HL-60 (cell line): Measurements from ENCODE around the gene CDH23.

Experiments used
- GABPA ChIP-seq: IDR thresholded peaks from 2 replicates; pipeline ENCODE4 v1.6.1; 2012; ENCODE audit warnings: low read depth
- POLR2AphosphoS5 ChIP-seq: IDR thresholded peaks from 2 replicates; pipeline ENCODE4 v1.6.1; 2012; ENCODE audit warnings: low read depth
- TF ChIP-seq, protein P1 (sequence below): IDR thresholded peaks from one replicate; pipeline ENCODE4 v1.5.1; 2011; ENCODE audit warnings: low read length, control low read depth, inconsistent platforms; ENCODE audit not compliant: insufficient read depth

DNA sequence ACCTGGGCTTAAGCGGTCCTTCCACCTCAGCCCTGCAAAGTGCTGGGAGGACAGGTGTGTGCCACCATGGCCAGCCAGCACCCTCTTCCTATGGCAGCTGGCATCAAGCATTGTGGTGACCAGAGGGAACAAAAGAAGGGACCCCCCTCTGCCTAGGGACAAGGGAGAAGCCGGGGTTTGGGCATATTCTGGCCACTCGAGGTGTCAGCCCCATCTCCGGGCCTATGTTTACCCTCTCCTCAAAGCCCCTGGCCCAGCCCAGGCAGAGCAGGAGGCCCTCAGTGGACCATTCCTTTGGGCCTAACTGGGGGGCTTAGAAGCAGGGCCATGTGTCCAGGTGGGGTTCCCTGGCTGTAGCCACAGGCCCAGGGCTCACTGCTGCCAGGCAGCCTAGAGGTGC, 352.7 kb downstream of the CDH23 start:
- TF ChIP-seq, protein P1, sequence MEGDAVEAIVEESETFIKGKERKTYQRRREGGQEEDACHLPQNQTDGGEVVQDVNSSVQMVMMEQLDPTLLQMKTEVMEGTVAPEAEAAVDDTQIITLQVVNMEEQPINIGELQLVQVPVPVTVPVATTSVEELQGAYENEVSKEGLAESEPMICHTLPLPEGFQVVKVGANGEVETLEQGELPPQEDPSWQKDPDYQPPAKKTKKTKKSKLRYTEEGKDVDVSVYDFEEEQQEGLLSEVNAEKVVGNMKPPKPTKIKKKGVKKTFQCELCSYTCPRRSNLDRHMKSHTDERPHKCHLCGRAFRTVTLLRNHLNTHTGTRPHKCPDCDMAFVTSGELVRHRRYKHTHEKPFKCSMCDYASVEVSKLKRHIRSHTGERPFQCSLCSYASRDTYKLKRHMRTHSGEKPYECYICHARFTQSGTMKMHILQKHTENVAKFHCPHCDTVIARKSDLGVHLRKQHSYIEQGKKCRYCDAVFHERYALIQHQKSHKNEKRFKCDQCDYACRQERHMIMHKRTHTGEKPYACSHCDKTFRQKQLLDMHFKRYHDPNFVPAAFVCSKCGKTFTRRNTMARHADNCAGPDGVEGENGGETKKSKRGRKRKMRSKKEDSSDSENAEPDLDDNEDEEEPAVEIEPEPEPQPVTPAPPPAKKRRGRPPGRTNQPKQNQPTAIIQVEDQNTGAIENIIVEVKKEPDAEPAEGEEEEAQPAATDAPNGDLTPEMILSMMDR: no peak
- TF ChIP-seq POLR2AphosphoS5 (no peak), GABPA (no peak)
